H9 (cell line): ENCODE results near the gene ATF4. TPM values are rescaled to one million over a fixed set of nuclear protein-coding genes. Genes with fewer than 3 reads are reported as not detected.
A peak's percentile ranks its signal among the peaks of the same experiment; 100 is the strongest.

ENCODE experiments used
- DNase-seq: peaks from one replicate; pipeline ENCODE4 v3.0.0-alpha.2; 2017
- H2AFZ ChIP-seq: one replicate; pipeline ENCODE4 v1.6.1; 2013; ENCODE audit warnings: mild to moderate bottlenecking, low read length, control low read depth, moderate library complexity
- H2AK5ac ChIP-seq: 2 replicates; pipeline ENCODE4 v1.6.1; 2013; ENCODE audit warnings: low read length, control low read depth, mixed read lengths; ENCODE audit not compliant: insufficient read length
- H2BK120ac ChIP-seq: one replicate; pipeline ENCODE4 v1.6.1; 2013; ENCODE audit warnings: low read depth, mild to moderate bottlenecking, low read length, control low read depth, inconsistent platforms; ENCODE audit not compliant: poor library complexity, severe bottlenecking
- H2BK12ac ChIP-seq: 2 replicates; pipeline ENCODE4 v1.6.1; 2013; ENCODE audit warnings: low read length, control low read depth, mixed read lengths, low read depth; ENCODE audit not compliant: insufficient read length
- H2BK15ac ChIP-seq: 2 replicates; pipeline ENCODE4 v1.6.1; 2013; ENCODE audit warnings: low read depth, low read length, control low read depth
- H2BK20ac ChIP-seq: one replicate; pipeline ENCODE4 v1.6.1; 2013; ENCODE audit warnings: low read depth, mild to moderate bottlenecking, low read length, control low read depth, inconsistent platforms; ENCODE audit not compliant: poor library complexity, severe bottlenecking
- H2BK5ac ChIP-seq: 2 replicates; pipeline ENCODE4 v1.6.1; 2013; ENCODE audit warnings: low read length, control low read depth, mixed read lengths; ENCODE audit not compliant: insufficient read length
- H3K14ac ChIP-seq: 2 replicates; pipeline ENCODE4 v1.6.1; 2013; ENCODE audit warnings: low read length, control low read depth; ENCODE audit not compliant: insufficient read depth
- H3K18ac ChIP-seq: 2 replicates; pipeline ENCODE4 v1.6.1; 2013; ENCODE audit warnings: low read depth, mild to moderate bottlenecking, mixed read lengths, low read length, control low read depth; ENCODE audit not compliant: insufficient read length
- H3K23ac ChIP-seq: 2 replicates; pipeline ENCODE4 v1.6.1; 2013; ENCODE audit warnings: low read length, control low read depth, mixed read lengths, low read depth; ENCODE audit not compliant: insufficient read length
- H3K23me2 ChIP-seq: 2 replicates; pipeline ENCODE4 v1.6.1; 2013; ENCODE audit warnings: low read depth, mild to moderate bottlenecking, mixed read lengths, low read length, control low read depth; ENCODE audit not compliant: insufficient read length, poor library complexity, severe bottlenecking
- H3K27ac ChIP-seq: 2 replicates; pipeline ENCODE4 v1.5.1; 2013; ENCODE audit warnings: low read length, control low read depth, mixed read lengths, low read depth; ENCODE audit not compliant: insufficient read length
- H3K27me3 ChIP-seq: 2 replicates; pipeline ENCODE4 v1.6.1; 2013; ENCODE audit warnings: low read length, control low read depth, inconsistent platforms; ENCODE audit not compliant: insufficient read depth
- H3K4ac ChIP-seq: 2 replicates; pipeline ENCODE4 v1.6.1; 2013; ENCODE audit warnings: low read depth, mild to moderate bottlenecking, control low read depth, inconsistent platforms, low read length, moderate library complexity
- H3K4me1 ChIP-seq: 2 replicates; pipeline ENCODE4 v1.6.1; 2013; ENCODE audit warnings: low read length, control low read depth, inconsistent platforms; ENCODE audit not compliant: insufficient read depth
- H3K4me2 ChIP-seq: 2 replicates; pipeline ENCODE4 v1.6.1; 2013; ENCODE audit warnings: low read length, control low read depth, mixed read lengths; ENCODE audit not compliant: insufficient read length, insufficient read depth
- H3K56ac ChIP-seq: 2 replicates; pipeline ENCODE4 v1.6.1; 2013; ENCODE audit warnings: low read depth, mild to moderate bottlenecking, mixed read lengths, low read length, control low read depth; ENCODE audit not compliant: insufficient read length
- H3K79me1 ChIP-seq: 2 replicates; pipeline ENCODE4 v1.6.1; 2013; ENCODE audit warnings: low read depth, mild to moderate bottlenecking, moderate library complexity, low read length, control low read depth, inconsistent platforms; ENCODE audit not compliant: insufficient read depth, poor library complexity, severe bottlenecking
- H3K79me2 ChIP-seq: 2 replicates; pipeline ENCODE4 v1.6.1; 2013; ENCODE audit warnings: low read length, control low read depth, inconsistent platforms; ENCODE audit not compliant: insufficient read depth
- H3K9ac ChIP-seq: 2 replicates; pipeline ENCODE4 v1.6.1; 2013; ENCODE audit warnings: low read length, control low read depth, mixed read lengths; ENCODE audit not compliant: insufficient read length; ENCODE audit errors: extremely low read depth
- H3K9me3 ChIP-seq: one replicate; pipeline ENCODE4 v1.6.1; 2013; ENCODE audit warnings: low read depth, low read length, inconsistent platforms; ENCODE audit not compliant: control insufficient read depth
- H3T11ph ChIP-seq: one replicate; pipeline ENCODE4 v1.6.1; 2013; ENCODE audit warnings: mild to moderate bottlenecking, low read length, control low read depth, inconsistent platforms
- H4K20me1 ChIP-seq: one replicate; pipeline ENCODE4 v1.6.1; 2013; ENCODE audit not compliant: control insufficient read depth, insufficient read length, insufficient read depth
- H4K5ac ChIP-seq: 2 replicates; pipeline ENCODE4 v1.6.1; 2013; ENCODE audit warnings: low read depth, mild to moderate bottlenecking, mixed read lengths, low read length, control low read depth; ENCODE audit not compliant: insufficient read length
- H4K8ac ChIP-seq: replicated peaks from 2 replicates; pipeline ENCODE4 v1.6.1; 2013; ENCODE audit warnings: low read length, control low read depth, mixed read lengths, low read depth; ENCODE audit not compliant: insufficient read length
- H4K91ac ChIP-seq: 2 replicates; pipeline ENCODE4 v1.6.1; 2013; ENCODE audit warnings: low read depth, mild to moderate bottlenecking, moderate library complexity, mixed read lengths, low read length, control low read depth; ENCODE audit not compliant: insufficient read length
- H3K27ac Mint-ChIP-seq, 3 experiments: 2 replicates in 2 of 3; 3 replicates in 1 of 3; pipeline ENCODE4 v1.8.0; 2020 to 2021; ENCODE audit warnings: mixed read lengths in 3 of 3, mild to moderate bottlenecking in 1 of 3, moderate library complexity in 1 of 3
- H3K27me3 Mint-ChIP-seq: 2 replicates; pipeline ENCODE4 v1.8.0; 2021; ENCODE audit warnings: low read depth, mild to moderate bottlenecking, moderate library complexity, mixed read lengths
- H3K36me3 Mint-ChIP-seq, 3 experiments: 2 replicates in 2 of 3; 3 replicates in 1 of 3; pipeline ENCODE4 v1.8.0; 2020 to 2021; ENCODE audit warnings: low read depth in 3 of 3, mixed read lengths in 3 of 3; ENCODE audit not compliant: insufficient read depth in 1 of 3
- H3K4me1 Mint-ChIP-seq, 2 experiments: 2 replicates each; pipeline ENCODE4 v1.8.0; 2020; ENCODE audit warnings: mixed read lengths in 2 of 2
- H3K4me3 Mint-ChIP-seq, 2 experiments: 2 replicates in 1 of 2; 3 replicates in 1 of 2; pipeline ENCODE4 v1.8.0; 2020 to 2021; ENCODE audit warnings: mild to moderate bottlenecking in 2 of 2, mixed read lengths in 2 of 2, moderate library complexity in 1 of 2
- H3K9me3 Mint-ChIP-seq, 2 experiments: 2 replicates in 1 of 2; 3 replicates in 1 of 2; pipeline ENCODE4 v1.8.0; 2020; ENCODE audit warnings: mild to moderate bottlenecking in 2 of 2, mixed read lengths in 2 of 2, moderate library complexity in 1 of 2
- WGBS: extraction: QIAGEN DNeasy Blood & Tissue Kit; methylation state at CpG from one replicate; pipeline ENCODE4 v1.1.7; 2013; ENCODE audit warnings: missing lambda C conversion rate, low lambda C conversion rate, mixed read lengths; ENCODE audit not compliant: insufficient read length; ENCODE audit errors: extremely low coverage; 5-methylcytosine and 5-hydroxymethylcytosine counted together
- total RNA-seq: library from RNA; stranded (reverse); gene quantifications from 2 replicates; pipeline ENCODE4 v1.2.1, GENCODE V29; 2021
- TF ChIP-seq, protein P1 (sequence below): fragments of 200-600 bp; sonication (generic); conservative IDR thresholded peaks from 3 replicates; pipeline ENCODE4 v1.8.0; 2021; ENCODE audit warnings: antibody characterized with exemption, mild to moderate bottlenecking

ATF4 gene
- total RNA-seq, 1 experiment from 2014 or later, result 455 TPM

- Histone ChIP-seq H2AK5ac (no peak overlapping the region), H3T11ph (no peak overlapping the region), H3K9ac (no peak overlapping the region), H3K27ac (no peak overlapping the region), H3K23ac (no peak overlapping the region), H3K23me2 (peaks cover 7% of the 10 kb centered on the region), H4K91ac (no peak overlapping the region), H3K79me2 (no peaks in the 10 kb centered on the region), H3K79me1 (no peaks in the 10 kb centered on the region), H3K56ac (no peak overlapping the region), H3K14ac (no peak overlapping the region), H4K5ac (no peak overlapping the region), H2BK15ac (no peak overlapping the region), H3K9me3 (no peaks in the 10 kb centered on the region), H4K8ac (no peak overlapping the region), H3K27me3 (peaks cover 19% of the 10 kb centered on the region; the same call in 1 of the 2 replicates), H2AFZ (no peak overlapping the region), H3K4ac (no peak overlapping the region), H2BK5ac (no peak overlapping the region), H3K18ac (no peak overlapping the region), H2BK20ac (no peak overlapping the region), H4K20me1 (no peaks in the 10 kb centered on the region), H3K4me2 (no peak overlapping the region), H2BK120ac (no peak overlapping the region), H3K4me1 (no peaks in the 10 kb centered on the region; the same call in 1 of the 2 replicates), H2BK12ac (no peak overlapping the region)
- Mint-ChIP-seq H3K36me3 (peaks cover 54 to 78% (median 60%) of the 10 kb centered on the region in 3 experiments), H3K9me3 (no peaks in the 10 kb centered on the region; a peak in 2 of 5 replicates), H3K4me3 (no peak overlapping the region; a peak in 1 of 5 replicates), H3K27ac (no peak overlapping the region), H3K27me3 (peaks cover 96% of the 10 kb centered on the region), H3K4me1 (peaks cover 12% of the 10 kb centered on the region in 2 experiments)
- DNase-seq, result peak; percentile 50
- WGBS, result no CpG with 5 or more reads among the region's 8 CpGs
- TF ChIP-seq, protein P1, sequence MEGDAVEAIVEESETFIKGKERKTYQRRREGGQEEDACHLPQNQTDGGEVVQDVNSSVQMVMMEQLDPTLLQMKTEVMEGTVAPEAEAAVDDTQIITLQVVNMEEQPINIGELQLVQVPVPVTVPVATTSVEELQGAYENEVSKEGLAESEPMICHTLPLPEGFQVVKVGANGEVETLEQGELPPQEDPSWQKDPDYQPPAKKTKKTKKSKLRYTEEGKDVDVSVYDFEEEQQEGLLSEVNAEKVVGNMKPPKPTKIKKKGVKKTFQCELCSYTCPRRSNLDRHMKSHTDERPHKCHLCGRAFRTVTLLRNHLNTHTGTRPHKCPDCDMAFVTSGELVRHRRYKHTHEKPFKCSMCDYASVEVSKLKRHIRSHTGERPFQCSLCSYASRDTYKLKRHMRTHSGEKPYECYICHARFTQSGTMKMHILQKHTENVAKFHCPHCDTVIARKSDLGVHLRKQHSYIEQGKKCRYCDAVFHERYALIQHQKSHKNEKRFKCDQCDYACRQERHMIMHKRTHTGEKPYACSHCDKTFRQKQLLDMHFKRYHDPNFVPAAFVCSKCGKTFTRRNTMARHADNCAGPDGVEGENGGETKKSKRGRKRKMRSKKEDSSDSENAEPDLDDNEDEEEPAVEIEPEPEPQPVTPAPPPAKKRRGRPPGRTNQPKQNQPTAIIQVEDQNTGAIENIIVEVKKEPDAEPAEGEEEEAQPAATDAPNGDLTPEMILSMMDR, result peak; percentile 83
These were observed 5.9 kb upstream of the ATF4 start for GRCh38 chr22:39514373-39514973.
